HS-5 (cell line): Measurements from ENCODE around the gene CD4.
"Not testable (repeated sequence)": the region's sequence is repeated elsewhere in the genome, so short reads cannot be mapped to it uniquely, and the experiment has no call there.

Source experiments
- DNase-seq: peaks from one replicate; pipeline ENCODE4 v3.0.0-alpha.2; 2012; ENCODE audit warnings: low read depth

Gene CD4

GRCh38 chr12:6788972-6789924 is at the start of gene CD4:
Gene CD4, plus strand, starts transcription at chr12:6789528. Its CDS starts 10,611 bp downstream, at chr12:6800139.
- DNase-seq = no peak

- DNase-seq = not testable (repeated sequence)
These were observed 47.2 kb upstream of the CD4 start for GRCh38 chr12:6742080-6742479.

- no peak for DNase-seq
These were observed 46.5 kb upstream of the CD4 start for GRCh38 chr12:6742834-6743233.

- not testable (repeated sequence) for DNase-seq
These were observed 46.0 kb upstream of the CD4 start for GRCh38 chr12:6743300-6743699.

- no peak for DNase-seq
These were observed 43.4 kb upstream of the CD4 start for GRCh38 chr12:6745741-6746525.

GRCh38 chr12:6747216-6747615 is 42.1 kb upstream of the CD4 start:
- DNase-seq = no peak

GRCh38 chr12:6748761-6749160 is 40.6 kb upstream of the CD4 start:
- no peak for DNase-seq

GRCh38 chr12:6750506-6750905 is 38.8 kb upstream of the CD4 start:
- no peak for DNase-seq

- DNase-seq = no peak
These were observed 37.6 kb upstream of the CD4 start for GRCh38 chr12:6751767-6752166.

GRCh38 chr12:6752167-6752920 is 37.0 kb upstream of the CD4 start:
- no peak for DNase-seq

- DNase-seq = peak; percentile 95
These were observed 36.2 kb upstream of the CD4 start, which contains the start of gene MLF2 for GRCh38 chr12:6752921-6753771. Gene MLF2, minus strand, starts transcription at chr12:6753141. Its CDS starts 807 bp downstream, at chr12:6752334.

GRCh38 chr12:6753772-6754356 is 35.5 kb upstream of the CD4 start:
- no peak for DNase-seq

- DNase-seq = no peak
These were observed 34.9 kb upstream of the CD4 start for GRCh38 chr12:6754411-6754810.

- no peak for DNase-seq
These were observed 32.2 kb upstream of the CD4 start for GRCh38 chr12:6757028-6757690.

GRCh38 chr12:6758506-6759095 is 30.7 kb upstream of the CD4 start:
- DNase-seq = no peak

- no peak for DNase-seq
These were observed 29.6 kb upstream of the CD4 start for GRCh38 chr12:6759741-6760140.

- no peak for DNase-seq
These were observed 25.9 kb upstream of the CD4 start for GRCh38 chr12:6763380-6763779.

- peak; percentile 97 for DNase-seq
These were observed 25.1 kb upstream of the CD4 start for GRCh38 chr12:6764011-6764828.

- DNase-seq = no peak
These were observed 24.2 kb upstream of the CD4 start for GRCh38 chr12:6765048-6765633.
